Glutamatergic neuron (in vitro differentiated cells): ENCODE results near the gene CDT1. TPM values are rescaled to one million over a fixed set of nuclear protein-coding genes. Genes with fewer than 3 reads are reported as not detected.

ENCODE experiments used
- DNase-seq: peaks from one replicate; pipeline ENCODE4 v3.0.0; 2022
- H3K27ac Mint-ChIP-seq: one replicate; pipeline ENCODE4 v1.8.0; 2020; ENCODE audit warnings: mild to moderate bottlenecking, mixed read lengths, inconsistent platforms; ENCODE audit not compliant: unreplicated experiment
- H3K27me3 Mint-ChIP-seq: one replicate; pipeline ENCODE4 v1.8.0; 2020; ENCODE audit warnings: mild to moderate bottlenecking, moderate library complexity, mixed read lengths, inconsistent platforms; ENCODE audit not compliant: unreplicated experiment
- H3K36me3 Mint-ChIP-seq: one replicate; pipeline ENCODE4 v1.8.0; 2020; ENCODE audit warnings: mild to moderate bottlenecking, mixed read lengths, inconsistent platforms; ENCODE audit not compliant: unreplicated experiment
- H3K4me1 Mint-ChIP-seq: one replicate; pipeline ENCODE4 v1.8.0; 2020; ENCODE audit warnings: mild to moderate bottlenecking, low read depth, mixed read lengths, inconsistent platforms; ENCODE audit not compliant: unreplicated experiment
- H3K4me3 Mint-ChIP-seq: one replicate; pipeline ENCODE4 v1.8.0; 2020; ENCODE audit warnings: mild to moderate bottlenecking, mixed read lengths, inconsistent platforms; ENCODE audit not compliant: unreplicated experiment
- H3K9me3 Mint-ChIP-seq: one replicate; pipeline ENCODE4 v1.8.0; 2020; ENCODE audit warnings: mild to moderate bottlenecking, moderate library complexity, mixed read lengths, inconsistent platforms; ENCODE audit not compliant: unreplicated experiment
- total RNA-seq: library from RNA; stranded (reverse); fragmentation: NEBNext Ultra II Directional; extraction: Animal tissue kit (Norgen Biotek cat#: 25700); gene quantifications from one replicate; pipeline ENCODE4 v1.2.1, GENCODE V29; 2021; ENCODE audit not compliant: unreplicated experiment
- TF ChIP-seq, protein P1 (sequence below): fragments of 200-600 bp; sonication (generic); IDR thresholded peaks from one replicate; pipeline ENCODE4 v1.5.0; 2021; ENCODE audit not compliant: partially characterized antibody, unreplicated experiment

Gene CDT1
- total RNA-seq, 1 donor from 2014 or later = 5.6 TPM

DNA sequence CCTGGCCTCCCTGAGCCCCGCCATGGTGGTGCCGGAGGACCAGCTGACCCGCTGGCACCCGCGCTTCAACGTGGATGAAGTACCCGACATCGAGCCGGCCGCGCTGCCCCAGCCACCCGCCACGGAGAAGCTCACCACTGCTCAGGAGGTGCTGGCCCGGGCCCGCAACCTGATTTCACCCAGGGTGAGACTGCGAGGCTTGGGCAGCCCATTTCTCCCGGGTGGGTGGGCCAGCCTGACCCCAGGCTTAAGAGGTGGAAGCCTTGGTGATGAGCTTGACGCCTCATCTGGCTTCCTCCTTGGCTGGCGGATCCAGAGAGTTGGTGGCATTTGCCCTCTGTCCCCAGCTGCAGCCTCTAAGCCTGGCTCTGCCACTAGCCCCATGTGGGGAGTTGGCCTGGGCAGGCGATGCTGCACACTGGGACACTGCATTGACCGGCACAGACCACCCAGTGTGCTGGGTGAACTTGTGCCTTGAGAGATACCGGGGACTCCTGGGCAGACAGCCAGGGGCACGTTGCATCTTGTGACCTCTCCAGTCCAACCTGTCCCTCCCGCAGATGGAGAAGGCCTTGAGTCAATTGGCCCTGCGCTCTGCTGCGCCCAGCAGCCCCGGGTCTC is 3.0 kb downstream of the CDT1 start:
- no peaks in the 10 kb centered on the region for H3K4me1 Mint-ChIP-seq
- no peak overlapping the region for H3K27ac Mint-ChIP-seq
- no peaks in the 10 kb centered on the region for H3K36me3 Mint-ChIP-seq
- TF ChIP-seq, protein P1, sequence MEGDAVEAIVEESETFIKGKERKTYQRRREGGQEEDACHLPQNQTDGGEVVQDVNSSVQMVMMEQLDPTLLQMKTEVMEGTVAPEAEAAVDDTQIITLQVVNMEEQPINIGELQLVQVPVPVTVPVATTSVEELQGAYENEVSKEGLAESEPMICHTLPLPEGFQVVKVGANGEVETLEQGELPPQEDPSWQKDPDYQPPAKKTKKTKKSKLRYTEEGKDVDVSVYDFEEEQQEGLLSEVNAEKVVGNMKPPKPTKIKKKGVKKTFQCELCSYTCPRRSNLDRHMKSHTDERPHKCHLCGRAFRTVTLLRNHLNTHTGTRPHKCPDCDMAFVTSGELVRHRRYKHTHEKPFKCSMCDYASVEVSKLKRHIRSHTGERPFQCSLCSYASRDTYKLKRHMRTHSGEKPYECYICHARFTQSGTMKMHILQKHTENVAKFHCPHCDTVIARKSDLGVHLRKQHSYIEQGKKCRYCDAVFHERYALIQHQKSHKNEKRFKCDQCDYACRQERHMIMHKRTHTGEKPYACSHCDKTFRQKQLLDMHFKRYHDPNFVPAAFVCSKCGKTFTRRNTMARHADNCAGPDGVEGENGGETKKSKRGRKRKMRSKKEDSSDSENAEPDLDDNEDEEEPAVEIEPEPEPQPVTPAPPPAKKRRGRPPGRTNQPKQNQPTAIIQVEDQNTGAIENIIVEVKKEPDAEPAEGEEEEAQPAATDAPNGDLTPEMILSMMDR = no peak
- DNase-seq = no peak
- H3K9me3 Mint-ChIP-seq = no peaks in the 10 kb centered on the region
- H3K27me3 Mint-ChIP-seq = peaks cover 1% of the 10 kb centered on the region
- no peak overlapping the region for H3K4me3 Mint-ChIP-seq

DNA sequence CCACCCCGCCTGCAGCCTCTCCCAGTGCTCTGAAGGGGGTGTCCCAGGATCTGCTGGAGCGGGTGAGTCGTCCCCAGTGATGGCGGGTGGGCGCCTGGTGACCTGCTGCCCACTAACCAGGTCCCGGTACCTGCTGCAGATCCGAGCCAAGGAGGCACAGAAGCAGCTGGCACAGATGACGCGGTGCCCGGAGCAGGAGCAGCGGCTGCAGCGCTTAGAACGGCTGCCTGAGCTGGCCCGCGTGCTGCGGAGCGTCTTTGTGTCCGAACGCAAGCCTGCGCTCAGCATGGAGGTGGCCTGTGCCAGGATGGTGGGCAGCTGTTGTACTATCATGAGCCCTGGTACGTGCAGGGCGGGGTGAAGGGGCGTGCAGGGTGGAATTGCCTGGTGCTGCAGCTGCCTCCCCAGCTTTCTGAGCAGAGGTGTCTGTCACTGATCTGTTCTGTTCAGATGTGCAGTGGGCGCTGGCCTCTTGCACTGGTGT is 3.6 kb downstream of the CDT1 start:
- no peak overlapping the region for H3K4me3 Mint-ChIP-seq
- no peak overlapping the region for H3K27ac Mint-ChIP-seq
- DNase-seq = no peak
- H3K36me3 Mint-ChIP-seq = no peaks in the 10 kb centered on the region
- H3K9me3 Mint-ChIP-seq = no peaks in the 10 kb centered on the region
- TF ChIP-seq, protein P1 = no peak
- H3K27me3 Mint-ChIP-seq = peaks cover 1% of the 10 kb centered on the region
- no peaks in the 10 kb centered on the region for H3K4me1 Mint-ChIP-seq

DNA sequence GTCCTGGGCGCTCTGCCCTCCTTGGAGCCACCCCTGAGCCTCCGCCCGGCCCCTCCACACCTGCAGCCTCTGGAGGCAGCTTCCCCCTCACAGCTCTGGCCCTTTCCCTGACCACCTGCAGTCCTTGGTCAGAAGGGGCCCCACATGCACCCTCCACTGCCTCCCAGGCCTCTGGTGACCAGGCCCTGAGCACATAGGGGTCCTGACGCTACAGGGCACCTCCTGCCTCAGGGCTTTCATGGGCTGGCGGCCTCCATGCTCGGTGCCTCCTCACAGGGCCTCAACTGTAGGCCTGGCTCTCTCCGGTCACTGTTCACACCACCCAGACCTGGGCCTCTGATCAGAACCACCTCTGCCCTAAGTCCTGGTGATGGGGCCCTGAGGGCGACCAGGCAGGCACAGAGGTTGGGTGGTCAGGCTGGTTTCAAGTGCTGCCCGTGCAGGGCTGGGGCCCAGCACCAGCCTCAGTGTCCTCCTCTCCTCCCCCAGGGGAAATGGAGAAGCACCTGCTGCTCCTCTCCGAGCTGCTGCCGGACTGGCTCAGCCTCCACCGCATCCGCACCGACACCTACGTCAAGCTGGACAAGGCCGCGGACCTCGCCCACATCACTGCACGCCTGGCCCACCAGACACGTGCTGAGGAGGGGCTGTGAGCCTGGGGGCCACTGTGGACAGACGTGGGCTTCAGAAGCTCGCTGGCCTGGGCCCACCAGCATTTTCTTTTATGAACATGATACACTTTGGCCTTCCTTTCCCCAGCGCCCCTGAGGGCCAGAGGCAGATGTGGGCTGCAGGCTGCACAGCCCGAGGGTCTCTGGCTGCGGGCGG is 4.3 kb downstream of the CDT1 start:
- Mint-ChIP-seq H3K36me3 (no peaks in the 10 kb centered on the region), H3K4me3 (no peak overlapping the region), H3K9me3 (no peaks in the 10 kb centered on the region), H3K4me1 (no peaks in the 10 kb centered on the region), H3K27ac (peak overlapping the region; percentile 12), H3K27me3 (peaks cover 1% of the 10 kb centered on the region)
- TF ChIP-seq, protein P1 = no peak
- DNase-seq = no peak

DNA sequence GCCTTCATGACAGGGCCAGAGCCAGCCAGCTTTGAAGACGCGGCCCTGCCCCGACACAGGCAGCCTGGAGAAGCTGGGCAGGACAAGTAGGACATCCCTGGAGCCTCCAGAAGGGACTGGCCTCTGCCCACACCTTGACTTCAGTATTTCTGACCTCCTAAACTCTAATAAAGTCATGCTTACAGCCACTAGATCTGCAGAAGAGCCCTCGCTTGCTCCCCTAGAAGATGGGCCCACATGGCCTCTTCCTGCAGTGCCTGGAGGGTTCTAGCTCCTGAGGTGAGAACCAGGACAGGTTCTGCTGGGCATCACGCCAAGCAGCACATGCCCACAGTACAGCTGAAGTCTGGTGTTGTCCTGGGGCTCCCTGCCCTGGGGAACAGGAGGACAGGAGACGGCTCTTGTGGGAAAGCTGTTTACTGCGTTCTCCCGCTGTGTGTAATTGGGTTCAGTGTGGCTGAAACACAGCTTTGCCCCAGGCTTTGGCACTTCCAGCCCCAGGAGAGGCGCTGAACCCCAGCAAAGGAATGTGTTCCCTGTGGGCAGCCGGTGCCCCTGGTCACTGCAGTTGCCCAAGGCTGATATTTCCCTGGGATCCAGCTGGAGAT is 5.6 kb downstream of the CDT1 start:
- H3K4me3 Mint-ChIP-seq = no peak overlapping the region
- no peak for DNase-seq
- H3K36me3 Mint-ChIP-seq = no peaks in the 10 kb centered on the region
- H3K27ac Mint-ChIP-seq = no peak overlapping the region
- no peaks in the 10 kb centered on the region for H3K9me3 Mint-ChIP-seq
- TF ChIP-seq, protein P1 = no peak
- H3K27me3 Mint-ChIP-seq = peaks cover 1% of the 10 kb centered on the region
- H3K4me1 Mint-ChIP-seq = peaks cover 4% of the 10 kb centered on the region
